OCI-LY3 (cell line): ENCODE data around the gene GYPB.
"Not testable (repeated sequence)": the region's sequence is repeated elsewhere in the genome, so short reads cannot be mapped to it uniquely, and the experiment has no call there.

Source experiments
- EZH2phosphoT487 ChIP-seq: fragments of 200-600 bp; shearing (Covaris generic); IDR thresholded peaks from 2 replicates; pipeline ENCODE4 v1.6.1; 2018; ENCODE audit warnings: antibody characterized with exemption, mixed run types, low read depth
- TF ChIP-seq, protein P1 (sequence below): fragments of 200-600, 300-600 bp; sonication (generic); IDR thresholded peaks from 2 replicates; pipeline ENCODE4 v1.5.1; 2014; ENCODE audit warnings: antibody characterized with exemption, low read length, low read depth

GRCh38 chr4:144031875-144032274 lies 12.7 kb upstream of the GYPB start:
- TF ChIP-seq, protein P1, sequence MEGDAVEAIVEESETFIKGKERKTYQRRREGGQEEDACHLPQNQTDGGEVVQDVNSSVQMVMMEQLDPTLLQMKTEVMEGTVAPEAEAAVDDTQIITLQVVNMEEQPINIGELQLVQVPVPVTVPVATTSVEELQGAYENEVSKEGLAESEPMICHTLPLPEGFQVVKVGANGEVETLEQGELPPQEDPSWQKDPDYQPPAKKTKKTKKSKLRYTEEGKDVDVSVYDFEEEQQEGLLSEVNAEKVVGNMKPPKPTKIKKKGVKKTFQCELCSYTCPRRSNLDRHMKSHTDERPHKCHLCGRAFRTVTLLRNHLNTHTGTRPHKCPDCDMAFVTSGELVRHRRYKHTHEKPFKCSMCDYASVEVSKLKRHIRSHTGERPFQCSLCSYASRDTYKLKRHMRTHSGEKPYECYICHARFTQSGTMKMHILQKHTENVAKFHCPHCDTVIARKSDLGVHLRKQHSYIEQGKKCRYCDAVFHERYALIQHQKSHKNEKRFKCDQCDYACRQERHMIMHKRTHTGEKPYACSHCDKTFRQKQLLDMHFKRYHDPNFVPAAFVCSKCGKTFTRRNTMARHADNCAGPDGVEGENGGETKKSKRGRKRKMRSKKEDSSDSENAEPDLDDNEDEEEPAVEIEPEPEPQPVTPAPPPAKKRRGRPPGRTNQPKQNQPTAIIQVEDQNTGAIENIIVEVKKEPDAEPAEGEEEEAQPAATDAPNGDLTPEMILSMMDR: not testable (repeated sequence)
- not testable (repeated sequence) for TF ChIP-seq EZH2phosphoT487
